OCI-LY7 (cell line): ENCODE measurements around the gene MYLK. TPM values are rescaled to one million over a fixed set of nuclear protein-coding genes. Genes with fewer than 3 reads are reported as not detected.
A peak's percentile ranks its signal among the peaks of the same experiment; 100 is the strongest.

Source experiments
- BruUV-seq: library from RNA; stranded (reverse); fragments of 400-500 nt; replicated peaks from 2 replicates; lab custom pipeline; 2021; lab: Mats Ljungman, UMichigan
- CTCF ChIA-PET: fragments of 300-600 bp; sonication (Branson Sonifier 250); formaldehyde crosslinking; loops from one replicate; lab custom pipeline; 2022; ENCODE audit warnings: antibody characterized with exemption; ENCODE audit not compliant: unreplicated experiment; lab: Charles Lee
- POLR2A ChIA-PET: fragments of 300-600 bp; sonication (Branson Sonifier 250); formaldehyde crosslinking; loops from one replicate; lab custom pipeline; 2022; ENCODE audit warnings: antibody characterized with exemption; lab: Charles Lee
- DNase-seq: peaks from one replicate; pipeline ENCODE4 v3.0.0-alpha.2; 2015; ENCODE audit warnings: low spot score
- H2AFZ ChIP-seq: fragments of 200-600 bp; sonication (generic), shearing (Covaris generic); 2 replicates; pipeline ENCODE4 v1.6.1; 2014; ENCODE audit warnings: mild to moderate bottlenecking, antibody characterized with exemption, low read length, moderate library complexity
- H3K27ac ChIP-seq: fragments of 200-600 bp; sonication (generic); 2 replicates; pipeline ENCODE4 v1.5.1; 2014; ENCODE audit warnings: mixed run types, low read depth, mild to moderate bottlenecking, moderate library complexity, low read length, inconsistent platforms; ENCODE audit not compliant: poor library complexity, severe bottlenecking
- H3K36me3 ChIP-seq: fragments of 200-600 bp; sonication (generic); 2 replicates; pipeline ENCODE4 v1.6.1; 2014; ENCODE audit warnings: mild to moderate bottlenecking, antibody characterized with exemption, low read length, moderate library complexity, mixed read lengths; ENCODE audit not compliant: insufficient read depth
- H3K4me1 ChIP-seq: fragments of 200-600 bp; sonication (generic); 2 replicates; pipeline ENCODE4 v1.5.1; 2014; ENCODE audit warnings: mild to moderate bottlenecking, low read length; ENCODE audit not compliant: insufficient read depth, poor library complexity, severe bottlenecking
- H3K4me2 ChIP-seq: fragments of 200-600 bp; sonication (generic); 2 replicates; pipeline ENCODE4 v1.6.1; 2014; ENCODE audit warnings: mild to moderate bottlenecking, low read length
- H3K4me3 ChIP-seq: fragments of 200-600 bp; sonication (generic); 2 replicates; pipeline ENCODE4 v1.5.1; 2014; ENCODE audit warnings: mild to moderate bottlenecking, low read depth, low read length; ENCODE audit not compliant: poor library complexity, severe bottlenecking
- H3K79me2 ChIP-seq: fragments of 200-600 bp; sonication (generic); 2 replicates; pipeline ENCODE4 v1.6.1; 2016; ENCODE audit warnings: low read depth, mild to moderate bottlenecking, low read length, moderate library complexity, mixed read lengths; ENCODE audit not compliant: insufficient read depth
- H3K9me2 ChIP-seq: fragments of 200-600 bp; sonication (generic); 2 replicates; pipeline ENCODE4 v1.6.1; 2016; ENCODE audit warnings: mild to moderate bottlenecking, low read length, mixed read lengths; ENCODE audit not compliant: insufficient read depth
- H3K9me3 ChIP-seq: fragments of 200-600 bp; sonication (generic); 2 replicates; pipeline ENCODE4 v1.6.1; 2014; ENCODE audit warnings: mild to moderate bottlenecking, mixed run types, low read length, mixed read lengths
- H4K20me1 ChIP-seq: fragments of 200-600 bp; sonication (generic); 2 replicates; pipeline ENCODE4 v1.6.1; 2014; ENCODE audit warnings: mild to moderate bottlenecking, antibody characterized with exemption, low read length, moderate library complexity, mixed read lengths; ENCODE audit not compliant: insufficient read depth
- EZH2phosphoT487 ChIP-seq: fragments of 200-600 bp; sonication (generic); IDR thresholded peaks from 2 replicates; pipeline ENCODE4 v1.6.1; 2018; ENCODE audit warnings: low read depth, borderline replicate concordance, mild to moderate bottlenecking, mixed run types, antibody characterized with exemption, low read length, moderate library complexity, mixed read lengths
- intact Hi-C: fragments of 100-400 bp; cut with micrococcal nuclease; formaldehyde crosslinking; loops from one replicate; pipeline ENCODE4 v1.10.0; 2022; ENCODE audit not compliant: unreplicated experiment
- total RNA-seq, 2 experiments: library from RNA; depleted of rRNA in 1 of 2; stranded (reverse); fragments of >200 nt in 1 of 2; shearing (Covaris generic) in 1 of 2; gene quantifications; 2 replicates each; pipeline ENCODE4 v1.2.3, GENCODE V29; 2014 to 2022
- TF ChIP-seq, protein P1 (sequence below): fragments of 200-600 bp; sonication (generic); conservative IDR thresholded peaks from 2 replicates; pipeline ENCODE4 v1.5.1; 2014; ENCODE audit warnings: mild to moderate bottlenecking, antibody characterized with exemption, low read length, moderate library complexity, mixed read lengths

The MYLK gene
- total RNA-seq, 2 experiments from 2014 or later: not detected

DNA sequence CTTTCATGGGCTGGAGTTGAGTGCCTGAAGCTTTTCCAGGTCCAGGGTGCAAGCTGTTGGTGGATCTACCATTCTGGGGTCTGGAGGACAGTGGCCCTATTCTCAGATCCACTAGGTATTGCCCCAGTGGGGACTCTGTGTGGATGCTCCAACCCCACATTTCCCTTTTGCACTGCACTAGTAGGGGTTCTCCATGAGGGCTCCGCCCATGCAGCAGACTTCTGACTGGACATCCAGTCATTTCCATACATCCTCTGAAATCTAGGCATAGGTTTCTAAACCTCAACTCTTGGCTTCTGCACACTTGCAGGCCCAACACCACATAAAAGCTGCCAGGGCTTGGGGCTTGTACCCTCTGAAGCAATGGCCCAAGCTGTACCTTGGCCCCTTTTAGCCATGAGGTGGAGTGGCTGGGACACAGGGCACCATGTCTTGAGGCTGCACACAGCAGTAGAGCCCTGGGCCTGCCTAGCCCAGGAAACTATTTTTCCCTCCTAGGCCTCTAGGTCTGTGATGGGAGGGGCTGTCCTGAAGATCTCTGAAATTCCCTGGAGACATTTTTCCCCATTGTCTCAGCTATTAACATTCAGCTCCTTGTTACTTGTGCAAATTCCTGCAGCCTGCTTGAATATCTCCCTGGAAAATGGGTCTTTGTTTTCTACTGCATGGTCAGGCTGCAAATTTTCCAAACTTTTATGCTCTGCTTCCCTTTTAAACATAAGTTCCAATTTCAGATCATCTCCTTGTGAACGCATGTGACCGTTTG, 293.3 kb downstream of the MYLK start:
- Histone ChIP-seq H3K27ac (no peak overlapping the region), H3K9me3 (peaks cover 37% of the 10 kb centered on the region), H3K36me3 (peaks cover 60% of the 10 kb centered on the region), H3K4me3 (no peak overlapping the region), H2AFZ (no peak overlapping the region), H3K4me2 (no peak overlapping the region), H3K79me2 (peaks cover 20% of the 10 kb centered on the region), H4K20me1 (no peaks in the 10 kb centered on the region), H3K4me1 (peaks cover 8% of the 10 kb centered on the region), H3K9me2 (no peaks in the 10 kb centered on the region)
- CTCF ChIA-PET: no interaction called here
- peak; percentile 52 for DNase-seq
- intact Hi-C loops: no loop called here
- POLR2A ChIA-PET: interaction anchor here (0.6 kb wide), 2 partner anchors 10 to 16 kb away, joined by 4 to 5 read pairs; no protein-coding TSS in a partner anchor
- no TSS peak for BruUV-seq
- TF ChIP-seq, protein P1, sequence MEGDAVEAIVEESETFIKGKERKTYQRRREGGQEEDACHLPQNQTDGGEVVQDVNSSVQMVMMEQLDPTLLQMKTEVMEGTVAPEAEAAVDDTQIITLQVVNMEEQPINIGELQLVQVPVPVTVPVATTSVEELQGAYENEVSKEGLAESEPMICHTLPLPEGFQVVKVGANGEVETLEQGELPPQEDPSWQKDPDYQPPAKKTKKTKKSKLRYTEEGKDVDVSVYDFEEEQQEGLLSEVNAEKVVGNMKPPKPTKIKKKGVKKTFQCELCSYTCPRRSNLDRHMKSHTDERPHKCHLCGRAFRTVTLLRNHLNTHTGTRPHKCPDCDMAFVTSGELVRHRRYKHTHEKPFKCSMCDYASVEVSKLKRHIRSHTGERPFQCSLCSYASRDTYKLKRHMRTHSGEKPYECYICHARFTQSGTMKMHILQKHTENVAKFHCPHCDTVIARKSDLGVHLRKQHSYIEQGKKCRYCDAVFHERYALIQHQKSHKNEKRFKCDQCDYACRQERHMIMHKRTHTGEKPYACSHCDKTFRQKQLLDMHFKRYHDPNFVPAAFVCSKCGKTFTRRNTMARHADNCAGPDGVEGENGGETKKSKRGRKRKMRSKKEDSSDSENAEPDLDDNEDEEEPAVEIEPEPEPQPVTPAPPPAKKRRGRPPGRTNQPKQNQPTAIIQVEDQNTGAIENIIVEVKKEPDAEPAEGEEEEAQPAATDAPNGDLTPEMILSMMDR: no peak

DNA sequence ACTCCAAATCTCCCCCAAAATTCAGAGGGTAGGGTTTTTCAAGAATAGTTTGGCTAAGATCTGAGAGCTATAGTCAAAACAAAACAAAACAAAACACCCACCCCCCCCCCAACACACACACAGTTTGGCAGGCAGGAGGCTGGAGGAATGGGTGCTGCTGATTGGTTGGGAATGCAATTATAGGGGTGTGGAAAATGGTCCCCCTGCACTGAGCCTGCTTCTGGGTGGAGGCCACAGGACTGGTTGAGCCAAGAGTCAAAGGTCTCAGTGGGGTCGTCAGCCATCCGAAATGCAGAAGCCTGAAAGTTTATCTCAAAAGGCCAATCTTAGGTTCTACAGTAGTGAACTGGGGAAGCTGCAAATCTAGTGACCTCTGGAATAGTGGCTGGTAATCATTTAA, 296.7 kb downstream of the MYLK start:
- CTCF ChIA-PET: no interaction called here
- no peak overlapping the region for H3K4me2 ChIP-seq

More for the DNA sequence above, 296.7 kb downstream of the MYLK start:
- no TSS peak for BruUV-seq
- Histone ChIP-seq H2AFZ (no peak overlapping the region), H3K9me2 (no peaks in the 10 kb centered on the region), H3K4me3 (peak overlapping the region; percentile 97), H3K36me3 (peaks cover 55% of the 10 kb centered on the region), H3K79me2 (peaks cover 33% of the 10 kb centered on the region), H3K27ac (no peak overlapping the region), H3K4me1 (peaks cover 24% of the 10 kb centered on the region), H3K9me3 (peaks cover 37% of the 10 kb centered on the region), H4K20me1 (no peaks in the 10 kb centered on the region)
- TF ChIP-seq, protein P1: no peak
- no peak for TF ChIP-seq EZH2phosphoT487
- POLR2A ChIA-PET: interaction anchor here (0.6 to 1.2 kb wide), 2 partner anchors 12 to 805 kb away, joined by 4 read pairs; no protein-coding TSS in a partner anchor
- intact Hi-C loops: loop anchor here (10.0 kb wide), 1 partner anchor 1073 kb away; the partner anchor contains the start of gene KPNA1
- no peak for DNase-seq
